ENCODE data around the gene CCDC88B.

Gene CCDC88B

DNA sequence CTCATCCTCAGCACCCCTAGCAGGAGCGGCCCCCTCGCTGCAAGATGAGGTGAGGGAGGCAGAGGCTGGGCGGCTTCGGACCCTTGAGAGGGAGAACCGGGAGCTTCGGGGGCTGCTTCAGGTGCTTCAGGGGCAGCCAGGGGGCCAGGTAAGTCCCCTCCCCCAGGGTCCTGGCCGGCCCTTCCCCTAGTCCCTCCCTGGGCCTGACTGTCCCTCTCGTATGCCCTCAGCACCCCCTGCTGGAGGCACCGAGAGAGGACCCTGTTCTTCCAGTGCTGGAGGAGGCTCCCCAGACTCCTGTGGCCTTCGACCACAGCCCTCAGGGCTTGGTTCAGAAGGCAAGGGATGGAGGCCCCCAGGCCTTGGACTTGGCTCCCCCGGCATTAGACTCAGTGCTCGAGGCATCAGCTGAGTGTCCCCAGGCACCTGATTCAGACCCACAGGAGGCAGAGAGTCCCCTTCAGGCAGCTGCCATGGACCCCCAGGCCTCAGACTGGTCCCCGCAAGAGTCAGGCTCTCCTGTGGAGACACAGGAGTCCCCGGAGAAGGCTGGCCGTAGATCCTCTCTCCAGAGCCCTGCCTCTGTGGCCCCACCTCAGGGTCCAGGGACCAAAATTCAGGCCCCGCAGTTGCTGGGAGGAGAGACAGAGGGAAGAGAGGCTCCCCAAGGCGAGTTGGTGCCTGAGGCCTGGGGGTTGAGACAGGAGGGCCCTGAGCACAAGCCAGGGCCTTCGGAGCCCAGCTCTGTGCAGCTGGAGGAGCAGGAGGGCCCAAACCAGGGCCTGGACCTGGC is 4.0 kb downstream of the CCDC88B start:
- DNase-seq (ENCODE audit: low read depth): no peak

DNA sequence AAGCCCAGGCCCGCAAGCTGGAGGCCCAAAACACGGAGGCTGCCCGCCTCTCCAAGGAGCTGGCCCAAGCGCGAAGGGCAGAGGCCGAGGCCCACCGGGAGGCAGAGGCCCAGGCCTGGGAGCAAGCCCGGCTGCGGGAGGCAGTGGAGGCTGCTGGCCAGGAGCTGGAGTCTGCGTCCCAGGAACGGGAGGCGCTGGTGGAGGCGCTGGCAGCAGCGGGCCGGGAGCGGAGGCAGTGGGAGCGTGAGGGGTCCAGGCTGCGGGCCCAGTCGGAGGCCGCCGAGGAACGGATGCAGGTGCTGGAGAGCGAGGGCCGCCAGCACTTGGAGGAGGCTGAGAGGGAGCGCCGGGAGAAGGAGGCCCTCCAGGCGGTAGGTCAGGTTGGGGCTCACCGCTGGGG is 4.8 kb downstream of the CCDC88B start:
- DNase-seq (ENCODE audit: low read depth): no peak

DNA sequence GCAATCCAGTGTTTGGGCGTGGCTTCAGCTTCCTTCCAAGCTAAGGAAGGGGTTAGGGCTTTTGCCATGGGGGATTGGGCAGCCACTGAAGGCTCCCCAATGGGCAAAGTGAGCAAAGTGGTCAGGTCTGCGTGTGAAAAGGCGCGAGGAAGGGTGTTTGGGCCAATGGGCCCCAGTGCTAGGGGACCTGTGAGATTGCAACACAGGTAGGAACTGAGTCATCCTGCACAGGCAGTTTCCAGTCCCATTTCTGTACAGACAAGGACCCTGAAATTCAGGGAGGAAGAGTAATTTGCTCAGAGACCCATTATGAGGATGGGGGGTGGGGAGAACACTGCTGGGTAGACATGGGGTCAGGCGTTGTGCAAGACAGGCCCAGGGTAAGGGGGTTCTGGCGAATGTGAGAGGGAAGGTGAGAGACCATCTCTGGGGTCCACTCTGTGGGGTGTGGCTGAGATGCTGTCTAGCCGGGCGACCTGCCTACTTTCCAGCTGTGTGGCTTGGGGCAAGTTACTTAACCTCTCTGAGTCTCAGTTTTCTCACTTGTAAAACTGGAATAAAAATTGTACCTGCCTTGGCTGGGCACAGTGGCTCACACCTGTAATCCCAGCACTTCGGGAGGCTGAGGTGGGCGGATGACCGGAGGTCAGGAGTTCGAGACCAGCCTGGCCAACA is 7.3 kb downstream of the CCDC88B start:
- no peak for DNase-seq (ENCODE audit: low read depth)

DNA sequence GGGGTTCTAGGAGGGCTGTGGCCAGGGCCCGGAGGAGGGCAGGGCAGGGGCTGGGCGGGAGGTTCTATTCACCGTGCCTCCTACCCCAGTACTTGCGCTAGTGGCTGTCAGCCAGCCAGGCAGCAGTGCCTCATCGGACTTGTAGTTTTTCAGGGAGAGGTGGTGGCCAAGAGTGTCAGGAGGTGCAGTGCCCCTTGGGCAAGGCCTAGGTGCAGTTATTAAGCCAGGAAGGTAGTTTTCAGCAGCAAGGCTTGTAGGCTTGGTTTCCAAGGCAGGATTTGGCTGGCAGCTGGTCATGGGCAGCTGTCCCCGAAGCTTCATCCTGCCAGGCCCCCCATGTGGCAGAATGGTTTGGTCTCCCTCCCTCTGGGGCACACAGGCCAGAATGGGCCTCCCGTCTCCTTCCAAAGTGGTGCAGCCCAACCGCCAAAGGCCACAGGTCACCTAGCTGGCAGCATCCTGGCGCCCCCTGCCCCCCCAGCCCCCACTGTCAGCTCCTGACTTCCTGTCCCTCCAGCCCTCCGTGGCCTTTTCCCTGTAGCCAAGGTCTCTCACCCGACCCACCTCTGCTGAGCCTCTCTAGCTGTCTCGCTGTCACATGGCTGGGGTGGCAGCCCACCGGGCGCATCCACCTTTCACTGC is 8.5 kb downstream of the CCDC88B start:
- DNase-seq (ENCODE audit: low read depth): no peak

DNA sequence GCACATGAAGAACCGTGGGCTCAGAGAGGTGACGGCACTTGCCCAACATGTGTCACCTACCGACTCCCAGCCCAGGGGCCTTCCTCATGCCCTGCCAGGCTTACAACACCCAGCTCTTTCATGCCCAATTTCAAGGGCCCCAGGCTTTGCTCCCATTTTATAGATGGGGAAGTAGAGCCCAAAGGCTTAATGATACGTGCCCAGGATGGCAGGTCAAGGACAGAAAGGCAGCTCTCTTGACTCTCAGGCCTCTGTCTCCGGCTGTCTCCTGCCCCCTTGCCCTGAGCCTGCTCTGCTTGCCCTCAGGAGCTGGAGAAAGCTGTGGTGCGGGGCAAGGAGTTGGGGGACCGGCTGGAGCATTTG is 9.0 kb downstream of the CCDC88B start:
- no peak for DNase-seq (ENCODE audit: low read depth)

DNA sequence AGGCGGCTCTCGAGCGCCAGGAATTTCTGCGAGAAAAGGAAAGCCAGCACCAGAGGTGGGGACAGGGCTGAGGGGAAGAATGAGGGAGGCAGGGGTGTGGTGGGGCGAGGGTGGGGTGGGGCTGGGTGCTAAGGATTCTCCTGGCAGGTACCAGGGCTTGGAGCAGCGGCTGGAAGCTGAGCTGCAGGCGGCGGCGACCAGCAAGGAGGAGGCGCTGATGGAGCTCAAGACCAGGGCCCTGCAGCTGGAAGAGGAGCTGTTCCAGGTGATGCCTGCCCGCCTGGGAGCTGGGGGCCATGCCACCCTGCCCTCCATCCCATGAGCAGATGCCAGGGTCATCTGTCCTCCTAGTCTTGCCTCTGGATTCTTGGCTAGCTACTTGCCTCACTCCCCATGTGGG is 9.4 kb downstream of the CCDC88B start:
- no peak for DNase-seq (ENCODE audit: low read depth)

DNA sequence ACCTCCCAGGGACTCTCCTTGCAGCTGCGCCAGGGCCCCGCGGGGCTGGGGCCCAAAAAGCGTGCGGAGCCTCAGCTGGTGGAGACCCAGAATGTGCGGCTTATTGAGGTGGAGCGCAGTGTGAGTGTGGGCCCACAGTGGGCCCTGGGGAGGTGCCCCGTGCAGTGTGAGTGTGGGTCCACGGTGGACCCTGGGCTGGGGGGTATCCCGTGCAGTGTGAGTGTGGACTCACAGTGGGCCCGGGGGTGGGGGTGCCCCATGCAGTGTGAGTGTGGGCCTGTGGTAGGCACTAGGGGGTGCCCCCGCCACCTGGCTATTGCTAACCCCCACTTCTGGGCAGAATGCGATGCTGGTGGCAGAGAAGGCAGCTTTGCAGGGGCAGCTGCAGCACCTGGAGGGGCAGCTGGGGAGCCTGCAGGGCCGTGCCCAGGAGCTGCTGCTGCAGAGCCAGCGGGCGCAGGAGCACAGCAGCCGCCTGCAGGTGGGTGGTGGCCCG is 11.2 kb downstream of the CCDC88B start:
- no peak for DNase-seq (ENCODE audit: low read depth)

DNA sequence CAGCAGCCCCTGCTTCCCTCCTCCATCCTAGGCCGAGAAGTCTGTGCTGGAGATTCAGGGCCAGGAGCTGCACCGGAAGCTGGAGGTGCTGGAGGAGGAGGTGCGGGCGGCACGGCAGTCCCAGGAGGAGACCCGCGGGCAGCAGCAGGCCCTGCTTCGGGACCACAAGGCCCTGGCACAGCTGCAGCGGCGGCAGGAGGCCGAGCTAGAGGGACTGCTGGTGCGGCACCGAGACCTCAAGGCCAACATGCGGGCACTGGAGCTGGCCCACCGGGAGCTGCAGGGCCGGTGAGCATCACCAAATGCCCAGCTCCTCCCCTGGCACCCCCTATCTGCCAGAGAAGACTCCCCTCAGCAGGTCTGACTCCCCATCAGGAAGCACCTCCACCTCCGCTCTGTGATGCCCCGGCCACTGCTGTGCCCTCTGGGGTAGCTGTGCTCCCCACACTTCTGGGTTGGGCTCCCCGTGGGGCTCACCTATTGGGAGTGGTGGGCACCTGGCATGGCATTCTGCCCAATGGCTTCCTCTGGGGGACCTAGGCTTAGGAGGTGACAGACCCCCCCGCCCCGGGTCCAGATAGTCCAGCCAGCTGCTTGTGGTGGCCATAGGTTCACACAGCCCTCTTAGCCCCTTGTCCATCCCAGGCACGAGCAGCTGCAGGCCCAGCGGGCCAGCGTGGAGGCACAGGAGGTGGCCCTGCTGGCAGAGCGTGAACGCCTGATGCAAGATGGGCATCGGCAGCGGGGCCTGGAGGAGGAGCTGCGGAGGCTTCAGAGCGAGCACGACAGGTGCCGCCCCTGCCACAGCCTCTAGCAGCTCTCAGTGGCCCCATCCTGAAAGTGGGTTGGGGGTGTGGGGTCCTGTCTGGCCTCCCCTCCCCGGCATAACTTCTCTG is 12.3 kb downstream of the CCDC88B start:
- DNase-seq (ENCODE audit: low read depth): no peak

DNA sequence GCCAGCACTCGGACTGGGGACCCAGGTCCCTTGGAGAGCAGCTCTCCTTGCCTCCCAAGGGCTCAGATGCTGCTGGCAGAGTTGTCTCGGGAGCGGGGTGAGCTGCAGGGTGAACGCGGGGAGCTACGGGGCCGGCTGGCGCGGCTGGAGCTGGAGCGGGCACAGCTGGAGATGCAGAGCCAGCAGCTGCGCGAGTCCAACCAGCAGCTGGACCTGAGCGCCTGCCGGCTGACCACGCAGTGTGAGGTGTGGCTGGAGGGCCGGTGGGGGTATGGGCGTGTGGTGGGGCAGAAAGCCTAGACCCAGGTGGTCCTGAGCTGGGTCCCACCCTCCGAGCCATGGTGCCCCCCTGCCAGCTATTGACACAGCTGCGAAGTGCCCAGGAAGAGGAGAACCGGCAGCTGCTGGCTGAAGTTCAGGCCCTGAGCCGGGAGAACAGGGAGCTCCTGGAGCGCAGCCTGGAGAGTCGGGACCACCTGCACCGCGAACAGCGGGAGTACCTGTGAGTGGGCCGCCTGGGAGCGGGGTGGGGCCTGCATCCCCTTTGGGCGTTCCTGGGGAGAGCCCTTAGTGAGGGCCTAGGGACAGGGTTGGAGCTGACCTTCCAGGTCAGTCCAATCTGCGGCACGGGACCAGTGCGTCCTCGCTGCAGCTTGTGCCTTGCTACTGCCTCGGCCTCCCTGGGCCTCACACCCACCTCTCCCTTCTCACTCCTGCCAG is 13.2 kb downstream of the CCDC88B start:
- DNase-seq (ENCODE audit: low read depth): no peak

DNA sequence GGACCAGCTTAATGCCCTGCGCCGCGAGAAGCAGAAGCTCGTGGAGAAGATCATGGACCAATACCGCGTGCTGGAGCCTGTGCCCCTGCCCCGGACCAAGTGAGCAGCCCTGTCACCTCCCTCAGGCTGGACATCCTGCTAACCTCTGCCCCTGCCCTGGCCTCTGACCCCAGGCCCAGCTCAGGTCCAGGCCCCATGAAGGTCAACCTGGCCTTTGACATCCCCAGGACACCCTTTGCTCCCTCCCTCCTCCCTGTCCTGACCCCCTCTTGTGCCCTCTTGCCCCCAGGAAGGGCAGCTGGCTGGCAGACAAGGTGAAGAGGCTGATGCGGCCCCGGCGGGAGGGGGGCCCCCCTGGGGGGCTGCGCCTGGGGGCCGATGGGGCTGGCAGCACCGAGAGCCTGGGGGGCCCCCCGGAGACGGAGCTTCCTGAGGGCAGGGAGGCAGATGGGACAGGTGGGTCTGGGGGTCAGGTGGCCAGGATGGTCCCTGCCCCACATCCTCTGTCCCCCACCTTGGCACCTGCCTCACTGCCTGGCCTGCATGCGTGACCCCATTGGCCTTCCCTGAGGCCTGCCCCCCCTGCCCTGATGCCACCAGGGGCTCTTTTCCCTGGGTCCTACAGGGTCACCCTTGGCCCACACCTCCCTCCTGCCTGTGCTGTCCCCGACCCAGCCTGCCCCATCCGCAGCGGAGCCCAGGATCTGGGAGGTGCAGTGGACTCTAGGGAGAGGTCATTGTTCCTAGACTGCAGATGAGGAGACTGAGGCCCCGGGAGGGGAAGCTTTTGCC is 13.9 kb downstream of the CCDC88B start:
- DNase-seq (ENCODE audit: low read depth): no peak

DNA sequence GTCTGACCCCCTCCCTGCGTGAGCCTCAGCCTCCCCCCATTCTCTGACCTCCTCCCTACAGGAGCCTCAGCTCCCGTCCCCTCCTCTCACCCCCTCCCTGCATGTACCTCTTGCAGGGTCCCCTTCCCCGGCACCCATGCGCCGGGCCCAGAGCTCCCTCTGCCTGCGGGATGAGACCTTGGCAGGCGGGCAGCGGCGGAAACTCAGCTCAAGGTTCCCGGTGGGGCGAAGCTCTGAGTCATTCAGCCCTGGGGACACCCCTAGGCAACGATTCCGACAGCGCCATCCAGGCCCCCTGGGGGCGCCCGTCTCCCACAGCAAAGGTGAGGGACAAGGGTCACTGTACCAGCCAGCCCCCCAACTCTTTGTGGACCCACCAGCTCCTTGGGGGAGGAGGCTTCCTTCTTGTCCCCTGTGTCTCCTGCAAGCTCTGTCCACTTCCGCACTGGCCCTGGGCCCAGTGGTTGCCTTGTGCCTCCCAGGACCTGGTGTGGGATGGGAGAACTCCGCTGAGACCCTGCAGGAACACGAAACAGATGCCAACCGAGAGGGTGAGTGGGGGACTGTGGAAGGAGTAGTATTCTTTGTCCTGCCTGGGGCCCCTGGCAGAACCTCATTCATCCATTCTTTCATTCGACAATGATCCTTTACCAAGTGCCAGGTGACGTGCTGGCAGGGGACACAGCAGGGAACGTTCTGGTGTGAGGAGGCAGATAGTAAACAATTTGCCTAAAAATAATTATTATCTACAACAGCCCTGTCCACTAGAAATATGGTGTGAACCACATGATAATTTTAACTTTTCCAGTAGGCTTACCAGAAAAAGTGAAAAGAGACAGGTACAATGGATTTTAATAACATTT is 15.3 kb downstream of the CCDC88B start:
- peak; percentile 91 for DNase-seq (ENCODE audit: low read depth)

DNA sequence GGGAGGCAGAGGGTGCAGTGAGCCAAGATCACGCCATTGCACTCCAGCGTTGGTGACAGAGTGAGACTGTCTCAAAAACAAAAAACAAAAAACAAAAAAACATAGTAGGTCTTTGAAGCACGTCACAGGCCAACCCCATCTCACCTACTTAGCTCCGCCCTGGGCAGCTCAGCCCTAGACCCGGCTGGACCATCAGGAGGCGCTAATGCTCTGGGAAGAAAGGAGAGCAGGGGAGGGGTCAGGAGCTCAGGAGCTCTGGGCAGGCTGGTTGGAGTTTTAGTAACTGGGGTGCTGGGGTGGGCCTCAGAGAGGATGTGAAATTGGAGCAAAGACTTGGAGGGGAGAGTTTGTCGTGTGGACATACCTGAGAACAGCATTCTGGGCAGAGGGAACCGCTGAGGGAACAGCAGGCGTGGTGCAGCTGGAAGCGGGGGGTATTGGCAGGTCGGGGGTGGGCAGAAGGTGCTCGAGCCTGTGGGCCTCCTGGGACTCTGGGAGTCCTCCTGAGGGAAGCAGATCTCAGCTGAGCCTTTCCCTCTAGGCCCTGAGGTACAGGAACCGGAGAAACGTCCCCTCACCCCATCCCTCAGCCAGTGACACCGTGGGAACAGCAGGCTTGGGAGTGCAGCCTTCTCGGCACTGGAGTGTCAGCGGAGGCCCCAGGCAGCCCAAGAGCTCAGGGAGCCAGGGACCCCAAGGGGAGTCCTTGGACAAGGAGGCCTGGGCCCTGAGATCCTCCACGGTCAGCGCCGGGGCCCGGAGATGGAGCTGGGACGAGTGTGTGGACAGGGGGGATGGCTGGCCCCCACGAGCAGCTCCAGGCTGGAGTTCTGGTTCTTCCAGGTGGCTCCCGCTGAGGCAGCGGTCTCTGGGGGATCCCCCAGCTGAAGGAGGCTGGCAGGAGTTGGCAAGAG is 16.8 kb downstream of the CCDC88B start:
- no peak for DNase-seq (ENCODE audit: low read depth)

DNA sequence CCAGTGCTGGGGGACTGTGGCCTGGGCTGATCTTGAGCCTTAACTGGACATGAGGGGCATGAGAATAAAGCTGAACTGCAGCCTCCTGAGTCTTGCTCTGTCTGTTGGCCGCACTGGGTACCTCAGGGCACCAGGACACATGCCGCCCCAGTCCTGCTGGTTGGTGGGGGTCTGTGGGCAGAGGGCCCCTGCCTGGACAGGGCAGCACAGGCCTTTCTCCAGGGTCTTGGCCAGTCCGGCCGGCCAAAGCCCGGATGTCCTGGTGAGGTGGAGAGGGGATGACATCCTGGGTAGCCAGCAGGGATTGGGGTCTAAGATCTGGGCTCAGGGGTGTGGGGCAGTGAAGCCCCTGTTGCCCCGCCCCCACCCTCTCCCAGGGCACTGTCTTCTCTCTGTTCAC is 17.4 kb downstream of the CCDC88B start:
- no peak for DNase-seq (ENCODE audit: low read depth)

DNA sequence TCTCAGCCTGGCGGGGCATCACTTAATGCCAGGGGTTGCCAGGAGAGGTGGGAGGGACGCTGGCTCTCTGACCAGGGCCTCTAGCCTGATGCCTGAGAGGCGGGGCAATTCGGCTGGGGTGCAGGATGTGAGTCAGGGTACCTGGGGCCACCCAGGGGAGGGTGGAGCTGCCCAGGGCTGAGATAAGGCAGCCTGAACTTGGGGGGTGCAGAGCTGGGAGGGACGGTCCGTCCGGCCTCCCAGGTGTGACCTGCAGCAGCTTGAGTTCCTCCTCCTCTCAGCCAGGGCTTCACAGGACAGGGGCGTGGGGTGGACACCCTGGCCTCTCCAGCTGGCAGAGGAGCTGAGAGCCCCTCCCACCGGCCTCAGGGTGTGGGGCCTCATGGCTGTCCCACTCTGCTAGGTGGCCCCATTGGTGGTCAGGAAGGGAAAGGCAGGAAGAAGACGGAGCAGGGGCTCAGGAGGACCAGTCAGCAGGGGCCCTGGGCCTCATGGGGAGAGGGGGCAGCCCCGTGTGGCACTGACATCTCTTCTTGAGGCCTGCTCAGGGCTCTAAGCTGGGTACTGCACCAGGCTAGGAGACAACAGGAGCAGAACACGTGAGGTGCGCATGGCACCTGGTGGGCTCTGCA is 18.0 kb downstream of the CCDC88B start:
- no peak for DNase-seq (ENCODE audit: low read depth)

DNA sequence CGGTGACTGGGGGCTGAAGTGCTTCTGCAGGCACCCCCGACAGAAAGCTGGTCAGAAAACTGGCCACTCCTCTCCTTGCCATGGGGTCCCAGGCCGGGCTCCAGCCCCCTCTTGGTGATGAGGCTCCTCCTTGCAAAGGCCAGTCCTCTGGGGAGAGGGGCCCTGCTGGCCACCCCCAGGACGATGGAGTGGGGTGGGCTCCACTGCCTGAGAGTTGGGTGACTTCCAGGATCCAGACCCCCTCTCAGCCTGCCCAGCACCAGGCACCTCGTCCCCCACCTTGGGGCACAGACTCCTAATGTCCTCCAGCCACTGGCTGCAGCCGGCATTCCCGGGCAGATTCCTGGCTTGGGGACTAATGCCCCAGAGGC is 18.5 kb downstream of the CCDC88B start:
- no peak for DNase-seq (ENCODE audit: low read depth)

DNA sequence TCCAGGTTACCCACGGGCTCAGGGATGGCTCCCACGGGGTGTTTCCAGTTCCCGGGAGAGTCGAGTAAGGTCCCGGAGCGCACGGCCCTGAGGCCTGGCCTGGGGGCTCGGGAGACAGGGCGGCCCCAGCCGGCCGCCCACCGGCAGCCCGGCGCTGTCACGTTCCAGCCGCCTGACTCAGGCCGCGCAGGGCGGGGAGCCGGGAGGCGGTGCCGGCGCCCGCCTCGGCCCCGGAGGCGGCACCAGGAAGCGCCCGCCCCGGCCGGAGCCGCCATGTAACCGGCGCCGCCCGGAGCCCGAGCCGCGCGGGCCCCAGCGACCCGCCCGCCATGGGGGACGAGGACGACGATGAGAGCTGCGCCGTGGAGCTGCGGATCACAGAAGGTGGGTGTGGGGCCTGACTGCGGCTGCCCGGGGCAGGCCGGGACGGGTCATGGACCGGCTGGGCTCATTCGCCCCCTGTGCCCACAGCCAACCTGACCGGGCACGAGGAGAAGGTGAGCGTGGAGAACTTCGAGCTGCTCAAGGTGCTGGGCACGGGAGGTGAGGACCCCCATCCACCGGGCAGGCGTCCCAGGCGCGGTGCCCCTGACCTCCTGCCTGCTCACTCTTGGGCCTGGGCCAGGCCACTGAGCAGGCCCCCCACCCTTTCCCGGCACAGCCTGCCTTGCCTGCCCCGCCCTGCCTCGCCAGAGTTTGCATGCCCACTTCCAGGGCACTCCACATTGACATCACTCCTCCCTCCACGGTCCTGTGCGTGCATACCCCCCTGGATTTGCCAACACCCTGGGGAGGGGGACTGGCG is 19.1 kb downstream of the CCDC88B start, which contains the start of gene RPS6KA4:
Gene RPS6KA4, plus strand, starts transcription at position 256 of the 805 bp plus-strand sequence. Its CDS starts 74 bp downstream, at position 330.
- no peak for DNase-seq (ENCODE audit: low read depth)
